ENCODE measurements around the gene MTMR2. TPM values are rescaled to one million over a fixed set of nuclear protein-coding genes. Genes with fewer than 3 reads are reported as not detected.
A peak's percentile ranks its signal among the peaks of the same experiment; 100 is the strongest.

MTMR2 gene
- total and polyA plus RNA-seq, 2 of the 13 experiments (the other 11 are each of a cell fraction or from before 2014, with no cell fraction given) = 12.7 to 22.3 TPM

DNA sequence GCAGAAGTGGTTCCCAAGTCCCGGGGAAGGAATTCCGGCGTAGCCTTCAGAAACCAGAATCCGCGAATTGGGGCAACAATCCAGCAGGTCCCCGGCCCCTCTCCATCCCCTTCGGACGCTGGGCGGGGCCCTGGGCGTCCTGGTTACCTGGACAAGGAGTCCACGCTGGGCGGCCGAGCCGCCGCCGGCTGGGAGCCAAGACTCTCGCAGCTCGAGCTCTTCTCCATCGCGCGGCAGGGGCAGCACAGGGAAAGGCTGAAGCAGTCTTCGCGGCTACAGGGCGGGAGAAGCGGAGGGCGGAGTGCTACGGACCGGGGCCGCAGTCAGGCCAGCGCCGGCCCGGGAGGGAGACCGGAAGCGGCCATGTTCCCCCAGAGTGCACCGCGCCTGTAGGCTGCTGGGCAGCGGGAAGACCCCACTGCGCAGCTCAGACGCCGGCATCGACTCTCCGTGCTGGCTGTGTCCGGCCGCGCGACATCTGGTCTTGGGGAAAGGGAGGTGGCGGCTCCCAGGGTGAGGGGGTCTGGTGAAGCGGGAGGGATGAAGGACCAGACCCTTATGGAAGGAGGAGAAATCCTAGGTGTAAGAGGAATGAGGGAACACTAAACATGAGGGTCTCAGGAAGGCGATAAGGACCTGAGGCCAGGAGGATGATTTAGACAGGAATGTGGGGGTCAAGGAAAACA lies at the start of gene MTMR2 (continued):
- TF ChIP-seq FOXP1 (IDR thresholded peaks at IDR 0.05) = no peak
- TF ChIP-seq FOXP1 (CRISPR knock-in tag; IDR thresholded peaks at IDR 0.05) = no peak
- TF ChIP-seq ZNF264 (CRISPR knock-in tag; IDR thresholded peaks at IDR 0.05) = peak; percentile 76; the same call in 1 of the 2 replicates
- TF ChIP-seq ZNF737 (CRISPR knock-in tag; IDR thresholded peaks at IDR 0.05; ENCODE audit: borderline replicate concordance) = no peak
- peak; percentile 91; the same call in 1 of the 2 replicates for TF ChIP-seq NRL (CRISPR knock-in tag; IDR thresholded peaks at IDR 0.05; ENCODE audit: borderline replicate concordance)
- TF ChIP-seq ZNF331 (CRISPR knock-in tag; IDR thresholded peaks at IDR 0.05) = peak; percentile 59; the same call in 1 of the 2 replicates
- TF ChIP-seq ZNF670 (CRISPR knock-in tag; IDR thresholded peaks at IDR 0.05; ENCODE audit: borderline replicate concordance) = peak; percentile 67; the same call in 1 of the 2 replicates
- no peak for TF ChIP-seq RFX1 (IDR thresholded peaks at IDR 0.05)
- TF ChIP-seq ZBTB33 (CRISPR knock-in tag; IDR thresholded peaks at IDR 0.05) = no peak
- no peak for TF ChIP-seq ZNF282 (IDR thresholded peaks at IDR 0.05; ENCODE audit: partially characterized antibody)
- peak; percentile 97 for TF ChIP-seq TAF1 (CRISPR knock-in tag; IDR thresholded peaks at IDR 0.05)
- TF ChIP-seq TP53 (CRISPR knock-in tag; conservative IDR thresholded peaks at IDR 0.05) = 0 out of 2 replicates have a peak, but pooled peaks have one; percentile 69
- peak; percentile 51; the same call in 1 of the 2 replicates for TF ChIP-seq ZNF225 (CRISPR knock-in tag; IDR thresholded peaks at IDR 0.05)
- TF ChIP-seq, protein P1, sequence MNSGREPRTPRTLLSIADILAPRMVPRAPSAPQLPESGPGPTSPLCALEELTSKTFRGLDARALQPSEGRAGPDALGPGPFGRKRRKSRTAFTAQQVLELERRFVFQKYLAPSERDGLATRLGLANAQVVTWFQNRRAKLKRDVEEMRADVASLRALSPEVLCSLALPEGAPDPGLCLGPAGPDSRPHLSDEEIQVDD (CRISPR knock-in tag; IDR thresholded peaks at IDR 0.05; ENCODE audit: borderline replicate concordance) = peak; percentile 89; the same call in 1 of the 2 replicates
- TF ChIP-seq ZNF160 (CRISPR knock-in tag; IDR thresholded peaks at IDR 0.05) = peak; percentile 25; the same call in 1 of the 2 replicates
- peak; percentile 89 for TF ChIP-seq PHF20 (CRISPR knock-in tag; IDR thresholded peaks at IDR 0.05)
- peak; percentile 90 for TF ChIP-seq ZNF616 (CRISPR knock-in tag; IDR thresholded peaks at IDR 0.05; ENCODE audit: low read depth)
- no peak for TF ChIP-seq ZC3H4 (CRISPR knock-in tag; IDR thresholded peaks at IDR 0.05; ENCODE audit: borderline replicate concordance)
- TF ChIP-seq AHR (CRISPR knock-in tag; IDR thresholded peaks at IDR 0.05) = peak; percentile 87; the same call in 1 of the 2 replicates
- TF ChIP-seq ZNF530 (CRISPR knock-in tag; IDR thresholded peaks at IDR 0.05; ENCODE audit: low read depth) = no peak
- TF ChIP-seq, protein P2, sequence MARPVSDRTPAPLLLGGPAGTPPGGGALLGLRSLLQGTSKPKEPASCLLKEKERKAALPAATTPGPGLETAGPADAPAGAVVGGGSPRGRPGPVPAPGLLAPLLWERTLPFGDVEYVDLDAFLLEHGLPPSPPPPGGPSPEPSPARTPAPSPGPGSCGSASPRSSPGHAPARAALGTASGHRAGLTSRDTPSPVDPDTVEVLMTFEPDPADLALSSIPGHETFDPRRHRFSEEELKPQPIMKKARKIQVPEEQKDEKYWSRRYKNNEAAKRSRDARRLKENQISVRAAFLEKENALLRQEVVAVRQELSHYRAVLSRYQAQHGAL (CRISPR knock-in tag; IDR thresholded peaks at IDR 0.05; ENCODE audit: not compliant biosample characterization) = peak; percentile 55
- TF ChIP-seq SOX6 (IDR thresholded peaks at IDR 0.05) = no peak
- peak; percentile 75 for TF ChIP-seq SOX6 (CRISPR knock-in tag; IDR thresholded peaks at IDR 0.05)
- no peak for TF ChIP-seq NFRKB (IDR thresholded peaks at IDR 0.05)
- TF ChIP-seq ZBTB42 (CRISPR knock-in tag; IDR thresholded peaks at IDR 0.05) = peak; percentile 96
- TF ChIP-seq TIGD3 (CRISPR knock-in tag; IDR thresholded peaks at IDR 0.05; ENCODE audit: borderline replicate concordance) = no peak
- TF ChIP-seq KLF6 (CRISPR knock-in tag; IDR thresholded peaks at IDR 0.05) = peak; percentile 82
- TF ChIP-seq KAT2B (IDR thresholded peaks at IDR 0.05; ENCODE audit: borderline replicate concordance, low read depth, low read length) = no peak

Measured in HepG2 (cell line).